WTC11 (cell line): ENCODE results near the gene CLDN2.

ENCODE experiments used
- CREM ChIP-seq: sonication (generic); formaldehyde crosslinking; IDR thresholded peaks from 2 replicates; pipeline ENCODE4 v1.8.1; 2022; ENCODE audit warnings: mild to moderate bottlenecking, missing genetic modification reagents, moderate library complexity
- FOXJ3 ChIP-seq: sonication (generic); formaldehyde crosslinking; IDR thresholded peaks from 2 replicates; pipeline ENCODE4 v1.9.0; 2021; ENCODE audit warnings: missing genetic modification reagents, mild to moderate bottlenecking, borderline replicate concordance
- FOXP1 ChIP-seq: sonication (generic); formaldehyde crosslinking; IDR thresholded peaks from 2 replicates; pipeline ENCODE4 v1.8.0; 2022; ENCODE audit warnings: missing genetic modification reagents, mild to moderate bottlenecking, moderate library complexity, borderline replicate concordance
- GRHL2 ChIP-seq: fragments of 250-450 bp; sonication (Bioruptor Pico); IDR thresholded peaks from 2 replicates; pipeline ENCODE4 v1.8.0; 2022; ENCODE audit warnings: mild to moderate bottlenecking, moderate library complexity; ENCODE audit not compliant: insufficient replicate concordance, severe bottlenecking
- JUN ChIP-seq: sonication (generic); formaldehyde crosslinking; IDR thresholded peaks from 2 replicates; pipeline ENCODE4 v1.8.0; 2023; ENCODE audit warnings: mild to moderate bottlenecking, missing genetic modification reagents
- NFATC4 ChIP-seq: fragments of 250-450 bp; sonication (Bioruptor Pico); IDR thresholded peaks from 2 replicates; pipeline ENCODE4 v1.9.0; 2021; ENCODE audit warnings: mild to moderate bottlenecking
- ZBTB21 ChIP-seq: sonication (generic); formaldehyde crosslinking; IDR thresholded peaks from 2 replicates; pipeline ENCODE4 v1.8.1; 2023; ENCODE audit warnings: mild to moderate bottlenecking, missing genetic modification reagents, borderline replicate concordance
- ZNF138 ChIP-seq: sonication (generic); formaldehyde crosslinking; conservative IDR thresholded peaks from 2 replicates; pipeline ENCODE4 v1.8.1; 2022; ENCODE audit warnings: mild to moderate bottlenecking, moderate library complexity, missing genetic modification reagents
- ZNF219 ChIP-seq: sonication (generic); formaldehyde crosslinking; IDR thresholded peaks from 2 replicates; pipeline ENCODE4 v1.8.0; 2023; ENCODE audit warnings: missing genetic modification reagents, mild to moderate bottlenecking, borderline replicate concordance
- ZNF416 ChIP-seq: fragments of 250-450 bp; sonication (Bioruptor Pico); IDR thresholded peaks from 2 replicates; pipeline ENCODE4 v1.9.0; 2021; ENCODE audit warnings: mild to moderate bottlenecking, inconsistent platforms
- TF ChIP-seq, protein P1 (sequence below): fragments of 200-600 bp; IDR thresholded peaks from 2 replicates; pipeline ENCODE4 v1.8.0; 2022; ENCODE audit warnings: antibody characterized with exemption
- TF ChIP-seq, protein P2 (sequence below): sonication (generic); formaldehyde crosslinking; IDR thresholded peaks from 2 replicates; pipeline ENCODE4 v1.8.0; 2022; ENCODE audit warnings: mild to moderate bottlenecking, missing genetic modification reagents
- TF ChIP-seq, protein P3 (sequence below): sonication (generic); formaldehyde crosslinking; IDR thresholded peaks from 2 replicates; pipeline ENCODE4 v1.8.1; 2023; ENCODE audit warnings: mild to moderate bottlenecking, moderate library complexity, missing genetic modification reagents

DNA sequence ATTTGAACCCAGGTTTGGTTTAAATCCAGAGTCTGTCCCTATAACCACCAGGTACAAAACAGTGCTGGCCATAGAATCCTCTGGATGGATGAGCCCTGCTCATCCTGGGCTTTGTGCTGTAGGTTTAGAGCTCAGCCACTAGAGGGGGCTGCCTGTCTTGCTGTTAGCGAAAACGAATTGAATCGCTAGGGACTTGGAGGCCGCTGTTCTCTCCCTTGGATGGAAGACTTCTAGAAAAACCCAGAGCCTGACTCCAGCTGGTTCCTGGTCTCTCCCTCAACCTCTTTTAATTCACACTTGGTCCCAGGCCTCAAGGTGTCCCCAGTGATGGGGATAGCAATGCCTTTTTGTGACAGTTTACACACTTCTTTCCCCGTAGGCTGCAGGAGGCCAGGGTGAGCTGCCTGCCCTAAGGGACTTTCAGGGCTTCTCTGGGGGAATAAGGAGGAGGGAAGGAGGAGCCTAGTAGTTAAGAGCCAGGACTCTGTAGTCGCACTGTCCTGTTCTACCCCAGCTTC, 25.8 kb upstream of the CLDN2 start:
- TF ChIP-seq ZNF138 (CRISPR knock-in tag), result no peak
- TF ChIP-seq ZNF416, result no peak
- no peak for TF ChIP-seq FOXJ3 (CRISPR knock-in tag)
- TF ChIP-seq, protein P1, sequence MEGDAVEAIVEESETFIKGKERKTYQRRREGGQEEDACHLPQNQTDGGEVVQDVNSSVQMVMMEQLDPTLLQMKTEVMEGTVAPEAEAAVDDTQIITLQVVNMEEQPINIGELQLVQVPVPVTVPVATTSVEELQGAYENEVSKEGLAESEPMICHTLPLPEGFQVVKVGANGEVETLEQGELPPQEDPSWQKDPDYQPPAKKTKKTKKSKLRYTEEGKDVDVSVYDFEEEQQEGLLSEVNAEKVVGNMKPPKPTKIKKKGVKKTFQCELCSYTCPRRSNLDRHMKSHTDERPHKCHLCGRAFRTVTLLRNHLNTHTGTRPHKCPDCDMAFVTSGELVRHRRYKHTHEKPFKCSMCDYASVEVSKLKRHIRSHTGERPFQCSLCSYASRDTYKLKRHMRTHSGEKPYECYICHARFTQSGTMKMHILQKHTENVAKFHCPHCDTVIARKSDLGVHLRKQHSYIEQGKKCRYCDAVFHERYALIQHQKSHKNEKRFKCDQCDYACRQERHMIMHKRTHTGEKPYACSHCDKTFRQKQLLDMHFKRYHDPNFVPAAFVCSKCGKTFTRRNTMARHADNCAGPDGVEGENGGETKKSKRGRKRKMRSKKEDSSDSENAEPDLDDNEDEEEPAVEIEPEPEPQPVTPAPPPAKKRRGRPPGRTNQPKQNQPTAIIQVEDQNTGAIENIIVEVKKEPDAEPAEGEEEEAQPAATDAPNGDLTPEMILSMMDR, result peak; percentile 57
- TF ChIP-seq NFATC4 (CRISPR knock-in tag), result no peak
- no peak for TF ChIP-seq CREM
- TF ChIP-seq, protein P2, sequence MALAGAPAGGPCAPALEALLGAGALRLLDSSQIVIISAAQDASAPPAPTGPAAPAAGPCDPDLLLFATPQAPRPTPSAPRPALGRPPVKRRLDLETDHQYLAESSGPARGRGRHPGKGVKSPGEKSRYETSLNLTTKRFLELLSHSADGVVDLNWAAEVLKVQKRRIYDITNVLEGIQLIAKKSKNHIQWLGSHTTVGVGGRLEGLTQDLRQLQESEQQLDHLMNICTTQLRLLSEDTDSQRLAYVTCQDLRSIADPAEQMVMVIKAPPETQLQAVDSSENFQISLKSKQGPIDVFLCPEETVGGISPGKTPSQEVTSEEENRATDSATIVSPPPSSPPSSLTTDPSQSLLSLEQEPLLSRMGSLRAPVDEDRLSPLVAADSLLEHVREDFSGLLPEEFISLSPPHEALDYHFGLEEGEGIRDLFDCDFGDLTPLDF (CRISPR knock-in tag), result no peak
- TF ChIP-seq, protein P3, sequence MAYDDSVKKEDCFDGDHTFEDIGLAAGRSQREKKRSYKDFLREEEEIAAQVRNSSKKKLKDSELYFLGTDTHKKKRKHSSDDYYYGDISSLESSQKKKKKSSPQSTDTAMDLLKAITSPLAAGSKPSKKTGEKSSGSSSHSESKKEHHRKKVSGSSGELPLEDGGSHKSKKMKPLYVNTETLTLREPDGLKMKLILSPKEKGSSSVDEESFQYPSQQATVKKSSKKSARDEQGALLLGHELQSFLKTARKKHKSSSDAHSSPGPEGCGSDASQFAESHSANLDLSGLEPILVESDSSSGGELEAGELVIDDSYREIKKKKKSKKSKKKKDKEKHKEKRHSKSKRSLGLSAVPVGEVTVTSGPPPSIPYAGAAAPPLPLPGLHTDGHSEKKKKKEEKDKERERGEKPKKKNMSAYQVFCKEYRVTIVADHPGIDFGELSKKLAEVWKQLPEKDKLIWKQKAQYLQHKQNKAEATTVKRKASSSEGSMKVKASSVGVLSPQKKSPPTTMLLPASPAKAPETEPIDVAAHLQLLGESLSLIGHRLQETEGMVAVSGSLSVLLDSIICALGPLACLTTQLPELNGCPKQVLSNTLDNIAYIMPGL (CRISPR knock-in tag), result no peak
- no peak for TF ChIP-seq GRHL2
- TF ChIP-seq FOXP1 (CRISPR knock-in tag), result no peak
- TF ChIP-seq ZNF219, result no peak
- no peak for TF ChIP-seq ZBTB21
- no peak for TF ChIP-seq JUN (CRISPR knock-in tag)
